GM13977 (cell line): ENCODE measurements around the gene TULP4.

Experiments used
- DNase-seq: peaks from one replicate; pipeline ENCODE4 v3.0.0; 2012; ENCODE audit warnings: low spot score
- CTCF ChIP-seq: IDR thresholded peaks from 2 replicates; pipeline ENCODE4 v1.5.1; 2012; ENCODE audit warnings: mild to moderate bottlenecking, control low read depth; ENCODE audit not compliant: insufficient read depth; ENCODE audit errors: extremely low read depth, missing control alignments
- in situ Hi-C: fragments of 300-500 bp; cut with MboI; formaldehyde crosslinking; loops from one replicate; pipeline ENCODE4 v1.12.0; 2022; ENCODE audit warnings: low sequenced_read_pairs, low pct_unique_long_range_greater_than_20kb, mixed read lengths, inconsistent platforms; ENCODE audit not compliant: unreplicated experiment

TULP4 gene

GRCh38 chr6:158314737-158315136 is 2.5 kb downstream of the TULP4 start:
- no peak for TF ChIP-seq CTCF
- in situ Hi-C loops, result no loop called here
- DNase-seq, result no peak

- TF ChIP-seq CTCF, result no peak
- no peak for DNase-seq
- in situ Hi-C loops, result no loop called here
Observed at GRCh38 chr6:158316022-158316421, 3.8 kb downstream of the TULP4 start.

GRCh38 chr6:158321960-158322359 is 9.7 kb downstream of the TULP4 start:
- no peak for TF ChIP-seq CTCF
- DNase-seq, result no peak
- in situ Hi-C loops, result no loop called here

- no peak for TF ChIP-seq CTCF
- DNase-seq, result no peak
- in situ Hi-C loops, result no loop called here
Observed at GRCh38 chr6:158322400-158322723, 10.1 kb downstream of the TULP4 start.

GRCh38 chr6:158322724-158323560 is 10.7 kb downstream of the TULP4 start:
- no peak for TF ChIP-seq CTCF
- in situ Hi-C loops, result no loop called here
- peak; percentile 49 for DNase-seq

- peak; percentile 31 for DNase-seq
- TF ChIP-seq CTCF, result no peak
- in situ Hi-C loops, result no loop called here
Observed at GRCh38 chr6:158323561-158323958, 11.3 kb downstream of the TULP4 start.
